Mucosa of gallbladder (tissue), 1 donor: ENCODE measurements around the gene ABCC8. TPM values are rescaled to one million over a fixed set of nuclear protein-coding genes. Genes with fewer than 3 reads are reported as not detected.

Experiments used
- DNase-seq: peaks from one replicate; pipeline ENCODE4 v3.0.0-alpha.2; 2020; ENCODE audit warnings: low spot score
- total RNA-seq: library from RNA; stranded (reverse); gene quantifications from one replicate; pipeline ENCODE4 v1.2.1, GENCODE V29; 2021
- donor health status: DM: no; HTN: no; CAD: no.

The ABCC8 gene
- total RNA-seq, 1 donor from 2014 or later = 1.3 TPM

- no peak for DNase-seq
These were observed 88.8 kb downstream of the ABCC8 start for GRCh38 chr11:17387811-17388210.

DNA sequence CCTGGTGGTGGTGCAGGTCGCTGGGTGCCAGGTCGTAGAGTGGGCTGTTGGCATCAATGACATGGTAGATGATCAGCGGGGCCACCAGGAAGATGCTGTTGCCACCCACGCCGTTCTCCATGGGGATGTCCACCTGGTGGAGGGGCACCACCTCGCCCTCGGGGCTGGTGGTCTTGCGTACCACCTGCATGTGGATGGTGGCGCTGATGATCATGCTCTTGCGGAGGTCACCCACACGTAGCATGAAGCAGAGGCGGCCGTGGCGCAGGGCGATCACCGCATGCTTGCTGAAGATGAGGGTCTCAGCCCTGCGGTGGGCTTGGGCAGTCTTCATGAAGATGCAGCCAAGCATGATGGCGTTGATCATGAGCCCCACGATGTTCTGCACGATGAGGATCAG is 89.4 kb downstream of the ABCC8 start:
- no peak for DNase-seq

DNA sequence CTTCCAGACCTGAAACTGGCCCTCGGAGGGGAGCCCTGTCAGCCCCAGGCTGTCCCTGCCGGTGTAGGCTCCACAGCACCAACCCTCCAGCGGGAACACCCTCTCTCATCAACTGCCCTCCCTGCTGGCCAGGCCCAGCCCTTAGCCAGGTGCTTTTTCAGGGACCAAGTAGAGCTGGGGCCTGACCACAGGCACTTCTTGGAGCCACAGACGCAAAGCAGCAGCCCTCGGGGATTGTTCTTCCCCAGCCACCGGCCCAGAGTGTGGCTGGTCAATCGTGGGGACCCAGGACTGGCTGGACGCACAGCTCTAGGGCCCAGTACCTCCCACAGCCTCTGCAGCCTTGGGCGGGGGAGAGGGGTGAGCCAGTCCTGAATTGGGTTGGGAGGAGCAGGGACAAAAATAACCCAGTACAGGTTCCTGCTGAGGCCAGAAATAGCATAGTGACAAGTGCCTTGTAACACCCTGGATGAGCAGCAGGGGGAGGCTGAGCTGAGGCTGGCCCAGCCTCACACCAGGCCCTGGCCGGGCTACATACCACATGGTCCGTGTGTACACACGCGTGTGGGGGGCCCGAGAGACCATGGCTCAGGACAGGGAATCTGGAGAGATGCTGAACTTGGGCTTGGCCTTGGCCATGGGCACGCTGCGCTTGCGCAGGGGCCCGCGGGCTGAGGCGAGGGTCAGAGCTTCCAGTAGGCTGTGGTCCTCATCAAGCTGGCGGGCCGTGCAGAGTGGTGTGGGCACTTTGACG is 90.1 kb downstream of the ABCC8 start:
- peak; percentile 46 for DNase-seq

- no peak for DNase-seq
These were observed 90.7 kb downstream of the ABCC8 start for GRCh38 chr11:17385926-17386325.

GRCh38 chr11:17385492-17385891 is 91.2 kb downstream of the ABCC8 start:
- no peak for DNase-seq

GRCh38 chr11:17384002-17384511 is 92.6 kb downstream of the ABCC8 start:
- DNase-seq = peak; percentile 74

GRCh38 chr11:17383461-17383860 is 93.2 kb downstream of the ABCC8 start:
- DNase-seq = no peak

DNA sequence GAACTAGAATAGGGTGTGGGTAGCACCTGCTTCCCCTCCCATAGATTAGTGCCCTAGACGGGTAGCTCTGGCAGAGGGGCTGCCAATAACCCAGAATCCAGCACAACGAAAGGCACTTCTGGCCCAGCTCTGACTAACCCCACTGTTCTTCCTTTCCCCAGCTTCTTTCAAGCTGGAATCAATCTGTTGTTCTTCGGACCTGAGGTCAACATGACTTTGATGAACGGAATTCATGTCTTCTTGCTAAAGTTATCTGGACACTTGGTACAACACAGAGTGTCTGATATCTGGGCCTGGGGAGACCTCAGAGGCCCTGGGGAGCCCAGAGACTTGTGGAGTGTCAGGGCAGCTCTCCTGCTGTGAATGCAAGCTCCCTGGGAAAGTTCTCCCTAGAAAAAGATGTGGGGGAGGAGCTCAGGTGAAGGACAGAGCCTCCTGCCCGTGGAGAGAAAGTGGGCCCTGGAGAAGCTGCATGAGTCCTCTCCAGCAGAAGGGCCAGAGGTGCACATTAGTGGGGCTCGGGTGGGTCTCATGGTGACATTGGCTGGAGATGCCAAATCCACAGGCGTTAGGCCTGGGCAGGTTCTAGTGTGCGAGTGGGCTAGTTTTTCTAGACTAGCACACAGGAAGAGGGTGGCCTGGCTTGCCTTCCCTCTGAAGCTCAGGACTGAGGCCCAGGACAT is 94.5 kb downstream of the ABCC8 start:
- DNase-seq = no peak

- no peak for DNase-seq
These were observed 95.5 kb downstream of the ABCC8 start for GRCh38 chr11:17381156-17381555.

GRCh38 chr11:17379383-17380180 is 97.1 kb downstream of the ABCC8 start:
- DNase-seq = no peak

DNA sequence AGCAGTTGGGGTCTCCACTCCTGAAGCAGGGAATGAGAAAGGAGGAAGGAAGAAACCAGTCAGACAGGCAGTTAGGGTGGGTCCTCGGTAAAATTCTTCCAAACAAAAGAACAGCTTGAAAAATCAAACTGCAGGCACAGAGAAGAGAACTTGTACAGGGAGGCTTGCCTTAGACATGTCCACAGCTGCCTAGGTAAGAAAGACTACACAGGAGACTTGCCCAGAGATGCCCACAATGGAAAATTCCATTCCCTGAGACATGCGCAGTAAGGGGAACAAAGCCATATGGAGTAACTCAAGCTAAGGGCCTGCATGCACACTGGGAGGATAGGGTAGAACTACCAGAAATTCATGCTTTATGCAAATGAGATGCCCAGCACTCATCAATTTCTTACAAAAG is 98.0 kb downstream of the ABCC8 start:
- DNase-seq = no peak

GRCh38 chr11:17376493-17376892 is 100.2 kb downstream of the ABCC8 start:
- DNase-seq = no peak

DNA sequence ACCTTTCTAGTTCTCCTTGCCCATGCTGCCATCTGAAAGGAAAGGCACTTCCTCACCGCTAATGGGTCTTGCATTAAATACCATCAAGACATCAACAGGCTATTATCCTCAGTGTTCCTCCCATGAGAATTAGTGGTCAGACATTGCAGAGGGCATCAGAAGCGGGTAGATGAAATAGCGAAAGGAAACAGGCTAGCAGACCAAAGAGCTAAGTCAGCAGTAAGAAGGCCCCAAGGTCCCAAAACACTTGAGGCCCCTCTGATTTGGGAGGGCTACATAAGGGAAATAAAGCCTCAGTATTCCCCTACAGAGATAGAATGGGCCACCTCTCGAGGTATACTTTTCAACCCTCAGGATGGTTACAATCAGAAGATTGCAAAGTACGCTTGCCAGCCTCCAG is 101.1 kb downstream of the ABCC8 start:
- DNase-seq = no peak

- DNase-seq = no peak
These were observed 105.0 kb downstream of the ABCC8 start for GRCh38 chr11:17371614-17372013.

GRCh38 chr11:17369684-17370243 is 106.9 kb downstream of the ABCC8 start:
- DNase-seq = no peak

DNA sequence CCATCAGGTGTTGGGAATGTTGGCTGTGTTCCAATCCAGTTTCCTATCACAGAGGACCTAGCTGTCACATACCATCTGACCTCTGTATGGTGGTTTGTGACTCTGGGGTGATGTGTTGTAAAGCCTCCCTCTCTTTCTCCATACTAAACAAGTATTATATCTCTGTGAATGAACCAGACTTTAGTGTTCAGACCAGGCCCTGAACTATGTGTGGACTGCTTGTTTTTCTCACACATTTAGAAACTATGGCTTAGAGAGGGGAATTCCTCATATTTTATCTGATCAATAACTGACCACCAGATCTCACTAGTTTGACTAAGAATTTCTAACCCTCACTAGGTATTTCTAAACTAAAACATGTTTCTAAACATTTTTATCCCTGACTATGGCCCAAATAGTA is 107.6 kb downstream of the ABCC8 start:
- no peak for DNase-seq

DNA sequence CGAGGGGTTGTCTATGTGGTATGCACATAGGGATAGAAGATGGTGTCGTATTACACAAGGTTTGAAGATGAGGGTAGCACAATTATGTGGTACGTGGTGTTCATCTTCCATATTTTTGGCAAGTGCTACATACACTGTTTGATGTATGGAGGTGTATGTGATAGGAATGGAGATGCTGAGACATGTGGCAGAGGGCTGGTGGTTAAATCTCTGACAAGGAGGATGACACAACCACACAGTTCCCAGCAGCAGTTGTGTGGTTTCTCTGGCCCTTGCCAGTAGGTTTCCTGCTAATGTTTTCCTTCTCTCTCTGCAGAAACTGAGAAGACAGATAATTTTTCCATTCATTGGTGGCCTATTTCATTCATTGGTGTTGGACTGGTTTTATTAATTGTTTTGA is 108.1 kb downstream of the ABCC8 start:
- no peak for DNase-seq

DNA sequence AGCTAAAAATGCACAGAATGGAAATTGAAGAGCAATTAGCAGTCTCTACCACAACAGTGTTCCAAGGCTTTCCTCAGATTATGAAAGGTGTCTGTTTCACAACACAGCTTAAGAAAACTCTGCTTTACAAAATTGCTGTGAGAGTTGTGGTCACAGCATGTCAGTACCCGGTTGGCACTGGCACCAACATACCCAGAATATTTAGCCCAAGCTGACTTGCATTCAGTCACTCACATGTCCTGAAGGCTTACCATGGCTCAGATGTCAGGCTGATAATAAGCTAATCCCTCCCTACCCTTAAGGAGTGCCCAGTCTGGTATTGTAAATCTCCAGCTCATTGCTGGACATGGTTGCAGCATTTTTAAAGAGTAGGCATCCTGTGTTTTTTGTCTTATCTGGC is 110.2 kb downstream of the ABCC8 start:
- no peak for DNase-seq

GRCh38 chr11:17354601-17354991 is 122.0 kb downstream of the ABCC8 start:
- peak; percentile 81 for DNase-seq

GRCh38 chr11:17353821-17354600 is 122.6 kb downstream of the ABCC8 start:
- no peak for DNase-seq
